RPMI8226 (cell line): ENCODE data around the gene APLP1.
A peak's percentile ranks its signal among the peaks of the same experiment; 100 is the strongest.
"Not testable (repeated sequence)": the region's sequence is repeated elsewhere in the genome, so short reads cannot be mapped to it uniquely, and the experiment has no call there.

Experiments
- DNase-seq: peaks from one replicate; pipeline ENCODE4 v3.0.0-alpha.2; 2015

The APLP1 gene

GRCh38 chr19:35908010-35908441 lies 39.7 kb downstream of the APLP1 start, which contains the start of gene TYROBP:
Gene TYROBP, minus strand, starts transcription at chr19:35908295. Its CDS starts 67 bp downstream, at chr19:35908228.
- no peak for DNase-seq

- peak; percentile 85 for DNase-seq
Measured at GRCh38 chr19:35908973-35909683, 40.8 kb downstream of the APLP1 start.

- DNase-seq = no peak
Measured at GRCh38 chr19:35909684-35910035, 41.3 kb downstream of the APLP1 start.

GRCh38 chr19:35910355-35910754 lies 42.0 kb downstream of the APLP1 start:
- DNase-seq = not testable (repeated sequence)

- no peak for DNase-seq
Measured at GRCh38 chr19:35911173-35911572, 42.8 kb downstream of the APLP1 start.

GRCh38 chr19:35911790-35912189 lies 43.4 kb downstream of the APLP1 start:
- peak; percentile 76 for DNase-seq

- no peak for DNase-seq
Measured at GRCh38 chr19:35913589-35913988, 45.2 kb downstream of the APLP1 start.

GRCh38 chr19:35915443-35915842 lies 47.1 kb downstream of the APLP1 start:
- no peak for DNase-seq

- DNase-seq = no peak
Measured at GRCh38 chr19:35919306-35919705, 50.9 kb downstream of the APLP1 start.

- no peak for DNase-seq
Measured at GRCh38 chr19:35921012-35921411, 52.6 kb downstream of the APLP1 start.

- DNase-seq = no peak
Measured at GRCh38 chr19:35925501-35925900, 57.1 kb downstream of the APLP1 start.

- no peak for DNase-seq
Measured at GRCh38 chr19:35928507-35928906, 60.1 kb downstream of the APLP1 start.
